Fibroblast of the aortic adventitia (primary cell): ENCODE data around the gene PNPLA7. TPM values are rescaled to one million over a fixed set of nuclear protein-coding genes. Genes with fewer than 3 reads are reported as not detected.
"Not testable (repeated sequence)": the region's sequence is repeated elsewhere in the genome, so short reads cannot be mapped to it uniquely, and the experiment has no call there.

Experiments used
- DNase-seq: peaks from one replicate; pipeline ENCODE4 v3.0.0-alpha.2; 2010; ENCODE audit warnings: low read depth
- H3K4me3 ChIP-seq: 2 replicates; pipeline ENCODE4 v1.5.1; 2011; ENCODE audit warnings: low read depth, mild to moderate bottlenecking, control low read depth, low read length, moderate library complexity
- CTCF ChIP-seq: IDR thresholded peaks from 2 replicates; pipeline ENCODE4 v1.5.1; 2011; ENCODE audit warnings: mild to moderate bottlenecking, low read length, control low read depth, inconsistent platforms; ENCODE audit not compliant: insufficient read depth
- total RNA-seq: library from RNA; depleted of rRNA; stranded (reverse); fragments of >200 nt; gene quantifications from 2 replicates; pipeline ENCODE4 v1.2.3, GENCODE V29; 2012; ENCODE audit warnings: low replicate concordance

The PNPLA7 gene
- total RNA-seq, 1 donor: 0.81 TPM

GRCh38 chr9:137558127-137558526 lies 7.9 kb upstream of the PNPLA7 start:
- no peak for TF ChIP-seq CTCF
- DNase-seq: no peak
- H3K4me3 ChIP-seq: no peak overlapping the region

- no peak overlapping the region for H3K4me3 ChIP-seq
- DNase-seq: peak; percentile 52
- TF ChIP-seq CTCF: no peak
Observed at GRCh38 chr9:137556069-137556838, 6.1 kb upstream of the PNPLA7 start.

- no peak overlapping the region for H3K4me3 ChIP-seq
- no peak for TF ChIP-seq CTCF
- no peak for DNase-seq
Observed at GRCh38 chr9:137555179-137555578, 5.0 kb upstream of the PNPLA7 start.

GRCh38 chr9:137554349-137554748 lies 4.1 kb upstream of the PNPLA7 start:
- no peak overlapping the region for H3K4me3 ChIP-seq
- TF ChIP-seq CTCF: no peak
- DNase-seq: no peak

GRCh38 chr9:137553654-137554053 lies 3.5 kb upstream of the PNPLA7 start:
- H3K4me3 ChIP-seq, DNase-seq: not testable (repeated sequence)

GRCh38 chr9:137552022-137552768 lies 2.0 kb upstream of the PNPLA7 start:
- peak overlapping the region; percentile 86 for H3K4me3 ChIP-seq
- TF ChIP-seq CTCF: no peak
- peak; percentile 7 for DNase-seq

GRCh38 chr9:137551264-137552021 lies 1.2 kb upstream of the PNPLA7 start, which contains the start of gene MRPL41:
TSS of gene MRPL41 (plus strand) at chr9:137551879. CDS start at chr9:137552082, 203 bp downstream.
- peak; percentile 50 for TF ChIP-seq CTCF
- peak within 1 kb of the TSS; percentile 86 for H3K4me3 ChIP-seq
- DNase-seq: peak; percentile 73

- H3K4me3 ChIP-seq: peak overlapping the region; percentile 73
- DNase-seq: not testable (repeated sequence)
Observed at GRCh38 chr9:137550958-137551263, 709 bp upstream of the PNPLA7 start.
